Glomerular visceral epithelial cell (primary cell): ENCODE results near the gene OFD1.
"Not testable (repeated sequence)": the region's sequence is repeated elsewhere in the genome, so short reads cannot be mapped to it uniquely, and the experiment has no call there.

Experiments used
- DNase-seq: peaks from one replicate; pipeline ENCODE4 v3.0.0-alpha.2; 2016; ENCODE audit errors: extremely low spot score

Gene OFD1

DNA sequence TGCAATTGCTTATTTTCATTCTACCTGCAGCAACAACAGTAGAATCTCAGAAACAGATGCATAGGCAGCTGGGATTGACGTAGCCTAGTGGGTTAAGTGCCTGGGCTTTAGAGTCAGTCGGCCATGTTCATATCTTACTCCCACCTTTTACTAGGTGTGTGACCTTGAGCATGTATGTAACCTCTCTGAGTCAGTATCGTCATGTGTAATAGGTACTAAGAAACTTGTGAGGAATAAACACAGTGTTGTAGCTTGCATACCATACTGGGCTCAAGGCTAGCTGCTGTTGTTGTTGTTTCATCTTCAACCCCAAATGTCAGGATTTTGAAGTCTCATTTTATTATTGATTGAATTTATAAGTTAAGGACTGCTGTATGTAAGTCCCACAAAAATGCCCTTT, 31.4 kb upstream of the OFD1 start:
- DNase-seq: no peak

DNA sequence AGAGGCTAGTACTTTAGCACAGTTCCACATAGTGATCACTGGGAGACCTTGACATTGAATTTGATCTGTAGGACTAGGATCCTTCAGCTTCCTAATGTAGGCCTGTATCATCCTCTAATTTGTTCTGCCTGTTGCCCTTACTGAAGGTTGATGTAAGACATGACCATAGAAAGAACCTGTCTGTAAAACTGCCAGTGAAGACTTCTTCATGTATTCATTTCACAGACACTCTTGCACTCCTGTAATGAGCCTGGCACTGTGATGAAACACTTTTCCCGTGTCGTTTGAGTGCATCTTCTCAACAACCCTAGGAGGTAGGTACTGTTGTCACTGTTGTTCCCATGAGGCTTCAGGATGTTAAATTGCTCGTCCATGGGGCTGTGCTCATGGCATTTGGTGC, 31.0 kb upstream of the OFD1 start:
- DNase-seq: no peak

DNA sequence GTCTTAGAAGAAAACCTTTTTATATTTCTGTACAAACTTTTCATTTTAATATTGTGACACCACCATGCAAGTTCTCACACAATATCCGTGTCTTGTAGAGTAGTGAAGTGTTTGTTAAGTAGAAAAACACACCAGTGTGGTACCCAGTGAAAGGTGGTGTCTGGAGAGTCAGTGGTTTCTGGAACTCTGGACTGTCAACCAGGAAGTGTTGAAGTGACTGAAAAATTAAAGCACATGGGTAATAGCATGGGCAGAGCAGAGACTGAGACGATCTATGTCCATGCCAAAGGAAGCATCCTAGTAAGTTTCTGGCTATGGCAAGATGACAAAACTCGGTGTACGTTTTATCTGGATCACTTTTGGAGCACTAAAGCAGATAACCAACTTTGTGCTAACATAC, 23.4 kb upstream of the OFD1 start:
- DNase-seq: no peak

DNA sequence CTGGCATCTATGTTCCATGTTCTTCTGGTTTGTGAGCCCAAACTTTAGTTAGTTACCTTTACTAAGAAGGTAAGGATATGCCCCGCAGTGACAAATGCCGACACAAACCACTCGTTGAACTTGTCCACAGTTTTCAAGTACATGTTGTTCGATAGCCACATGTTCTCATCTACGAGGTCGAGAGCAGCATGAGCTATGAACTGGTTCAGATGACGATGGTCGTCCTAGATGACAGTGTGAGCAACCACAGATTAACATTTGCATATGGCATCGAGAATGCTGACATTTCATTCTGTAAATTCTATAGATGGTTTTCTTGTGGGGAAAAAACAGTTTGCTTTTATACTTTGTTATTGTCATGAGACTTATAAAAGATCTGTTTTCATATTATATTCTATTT, 18.1 kb upstream of the OFD1 start:
- DNase-seq: no peak

DNA sequence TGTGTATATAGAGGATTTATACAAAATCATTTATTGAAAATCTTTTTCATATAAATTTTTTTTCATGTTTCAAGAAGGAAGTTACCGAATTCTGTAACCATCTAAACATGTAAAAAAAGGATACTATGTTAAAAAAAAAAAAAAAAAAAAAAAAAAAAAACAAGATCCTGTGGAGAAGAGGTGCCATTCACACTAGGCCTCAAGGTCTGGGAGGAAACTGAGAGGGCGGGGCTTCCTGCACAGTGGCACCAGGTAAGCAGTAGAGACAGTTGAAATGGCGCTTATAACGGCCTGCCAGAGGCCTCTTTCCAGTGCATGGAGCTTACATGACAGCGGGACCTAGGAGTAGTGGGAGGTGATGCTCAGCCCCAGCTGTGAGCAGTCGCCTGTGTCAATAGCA, 17.6 kb upstream of the OFD1 start:
- no peak for DNase-seq

DNA sequence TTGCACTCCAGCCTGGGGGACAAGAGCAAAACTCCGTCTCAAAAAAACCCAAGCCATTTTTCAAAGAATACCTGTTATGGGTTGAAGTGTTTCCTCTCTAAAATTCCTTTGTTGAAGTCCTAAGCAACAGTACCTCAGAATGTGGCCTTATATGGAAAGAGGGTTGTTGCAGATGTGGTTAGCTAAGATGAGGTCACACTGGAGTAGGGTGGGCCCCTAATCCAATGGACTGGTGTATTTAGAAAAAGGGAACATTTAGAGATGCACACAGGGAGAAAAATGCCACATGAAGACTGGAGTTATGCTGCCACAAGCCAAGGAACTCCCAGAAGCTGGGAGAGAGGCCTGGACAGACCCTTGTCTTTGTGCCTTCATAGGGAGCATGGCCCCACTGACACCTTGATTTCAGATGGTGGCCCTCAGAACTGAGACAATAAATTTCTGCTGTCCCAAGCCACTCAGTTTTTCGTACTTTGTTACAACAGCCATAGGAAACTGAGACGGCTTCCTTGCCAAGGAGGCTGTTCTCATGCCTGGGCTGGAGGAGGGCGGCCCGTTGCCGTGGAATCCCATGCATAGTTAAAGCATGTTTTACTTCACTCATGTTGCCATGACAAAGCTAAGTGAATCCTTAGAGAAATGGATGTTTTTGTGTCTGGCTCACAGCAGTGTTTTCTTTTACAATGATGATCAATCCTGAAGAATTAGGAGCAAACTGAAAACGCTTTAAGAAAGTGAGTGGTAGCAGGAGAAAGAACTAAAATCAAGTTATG, 16.7 kb upstream of the OFD1 start:
- peak; percentile 25 for DNase-seq

DNA sequence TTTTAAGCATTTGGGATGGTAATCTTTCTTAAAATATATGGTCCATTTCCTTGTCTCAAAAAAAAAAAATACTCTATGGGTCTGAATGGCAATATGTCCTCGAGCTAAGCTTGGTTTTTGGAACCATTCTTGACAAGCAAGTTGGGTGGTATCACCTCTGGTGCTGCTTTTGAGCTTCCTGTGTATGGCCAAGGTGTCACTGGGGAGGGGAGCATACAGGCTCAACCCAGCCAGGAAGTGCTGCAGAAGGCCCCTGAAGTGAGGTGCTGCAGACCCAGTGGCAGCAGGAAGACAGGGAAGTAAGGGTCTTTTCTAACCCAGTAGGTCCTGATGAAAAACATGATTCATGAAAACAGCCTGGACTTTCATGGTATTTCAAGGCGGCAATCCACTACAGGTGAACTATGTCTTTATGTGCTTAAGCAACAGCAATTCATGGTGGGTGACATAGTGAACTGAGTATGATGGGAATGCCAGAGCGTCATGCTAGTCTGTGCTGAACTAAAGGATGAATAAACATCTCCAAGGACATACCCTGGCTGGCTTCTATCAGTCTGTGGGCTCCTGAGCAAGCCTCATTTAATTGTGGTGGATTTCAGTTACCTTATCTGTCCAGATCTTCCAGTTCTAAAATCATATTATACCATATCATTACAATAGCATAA, 15.2 kb upstream of the OFD1 start:
- DNase-seq: no peak

DNA sequence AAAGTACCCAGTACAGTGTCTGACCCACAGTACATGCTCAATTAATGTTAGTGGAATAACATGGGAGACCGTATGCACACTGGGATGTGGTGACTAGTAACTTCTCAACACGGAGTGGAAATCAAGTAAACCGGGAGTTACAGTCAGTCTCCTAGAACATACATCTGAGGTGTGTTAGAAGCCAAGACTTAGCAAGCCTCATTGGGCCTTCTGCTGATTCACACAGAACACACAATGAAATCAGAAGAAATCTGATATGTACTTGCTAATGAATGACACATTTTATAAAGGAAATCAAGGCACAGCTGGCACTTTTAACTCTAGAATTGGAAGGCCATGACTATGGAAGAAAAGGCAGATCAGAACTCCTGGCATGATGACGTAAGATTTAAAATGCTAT, 13.2 kb upstream of the OFD1 start:
- no peak for DNase-seq

DNA sequence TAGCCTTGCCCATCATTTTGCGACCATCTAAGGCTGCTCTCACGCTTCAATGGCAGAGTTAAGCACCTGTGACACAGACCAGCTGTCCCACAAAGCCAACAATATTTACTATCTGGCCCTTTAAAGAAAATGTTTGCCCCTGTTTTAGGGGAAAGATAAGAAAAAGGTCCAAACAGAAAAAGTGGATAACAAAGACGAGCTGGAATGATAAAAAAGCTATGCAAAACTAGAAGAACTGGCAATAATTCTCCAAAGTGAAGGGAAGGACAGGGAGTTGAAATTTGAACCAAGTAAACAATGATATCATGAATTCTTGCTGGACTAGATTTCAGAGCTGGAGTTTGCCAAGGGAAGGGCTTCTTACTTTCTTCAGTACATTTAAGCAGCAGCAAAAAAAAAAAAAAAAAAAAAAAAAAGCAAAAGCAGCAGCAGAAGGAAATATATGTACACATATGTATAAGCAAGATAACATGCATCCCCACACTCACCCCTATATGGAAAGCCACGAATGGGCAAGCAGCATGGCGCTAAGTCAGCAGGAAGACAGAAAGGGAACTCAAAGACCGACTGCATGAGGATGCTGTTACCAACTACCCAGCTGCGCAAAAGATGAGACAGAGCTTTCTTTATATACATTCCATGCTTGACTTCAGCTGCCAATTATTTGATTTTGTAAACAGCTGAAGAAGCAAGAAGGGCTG, 12.6 kb upstream of the OFD1 start:
- DNase-seq: no peak

DNA sequence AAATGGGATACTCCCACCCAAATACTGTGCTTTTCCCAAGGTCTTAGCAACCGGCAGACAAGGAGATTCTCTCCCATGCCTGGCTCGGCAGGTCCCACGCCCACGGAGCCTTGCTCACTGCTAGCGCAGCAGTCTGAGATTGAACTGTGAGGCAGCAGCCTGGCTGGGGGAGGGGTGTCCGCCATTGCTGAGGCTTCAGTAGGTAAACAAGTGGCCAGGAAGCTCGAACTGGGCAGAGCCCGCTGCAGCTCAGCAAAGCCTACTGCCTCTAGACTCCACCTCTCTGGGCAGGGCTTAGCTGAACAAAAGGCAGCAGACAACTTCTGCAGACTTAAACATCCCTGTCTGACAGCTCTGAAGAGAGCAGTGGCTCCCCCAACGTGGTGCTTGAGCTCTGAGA, 9.7 kb upstream of the OFD1 start:
- DNase-seq: not testable (repeated sequence)

DNA sequence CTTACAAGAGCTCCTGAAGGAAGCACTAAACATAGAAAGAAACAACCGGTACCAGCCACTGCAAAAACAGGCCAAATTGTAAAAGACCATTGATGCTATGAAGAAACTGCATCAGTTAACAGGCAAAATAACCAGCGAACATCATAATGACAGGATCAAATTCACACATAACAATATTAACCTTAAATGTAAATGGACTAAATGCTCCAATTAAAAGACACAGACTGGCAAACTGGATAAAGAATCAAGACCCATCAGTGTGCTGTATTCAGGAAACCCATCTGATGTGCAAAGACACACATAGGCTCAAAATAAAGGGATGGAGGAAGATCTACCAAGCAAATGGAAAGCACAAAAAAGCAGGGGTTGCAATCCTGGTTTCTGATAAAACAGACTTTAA, 8.0 kb upstream of the OFD1 start:
- DNase-seq: not testable (repeated sequence)

DNA sequence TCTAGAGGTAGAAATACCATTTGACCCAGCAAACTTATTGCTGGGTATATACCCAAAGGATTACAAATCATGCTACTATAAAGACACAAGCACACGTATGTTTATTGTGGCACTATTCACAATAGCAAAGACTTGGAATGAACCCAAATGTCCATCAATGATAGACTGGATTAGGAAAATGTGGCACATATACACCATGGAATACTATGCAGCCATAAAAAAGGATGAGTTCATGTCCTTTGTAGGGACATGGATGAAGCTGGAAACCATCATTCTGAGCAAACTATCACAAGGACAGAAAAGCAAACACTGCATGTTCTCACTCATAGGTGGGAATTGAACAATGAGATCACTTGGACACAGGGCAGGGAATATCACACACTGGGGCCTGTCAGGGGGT, 4.0 kb upstream of the OFD1 start:
- DNase-seq: not testable (repeated sequence)

DNA sequence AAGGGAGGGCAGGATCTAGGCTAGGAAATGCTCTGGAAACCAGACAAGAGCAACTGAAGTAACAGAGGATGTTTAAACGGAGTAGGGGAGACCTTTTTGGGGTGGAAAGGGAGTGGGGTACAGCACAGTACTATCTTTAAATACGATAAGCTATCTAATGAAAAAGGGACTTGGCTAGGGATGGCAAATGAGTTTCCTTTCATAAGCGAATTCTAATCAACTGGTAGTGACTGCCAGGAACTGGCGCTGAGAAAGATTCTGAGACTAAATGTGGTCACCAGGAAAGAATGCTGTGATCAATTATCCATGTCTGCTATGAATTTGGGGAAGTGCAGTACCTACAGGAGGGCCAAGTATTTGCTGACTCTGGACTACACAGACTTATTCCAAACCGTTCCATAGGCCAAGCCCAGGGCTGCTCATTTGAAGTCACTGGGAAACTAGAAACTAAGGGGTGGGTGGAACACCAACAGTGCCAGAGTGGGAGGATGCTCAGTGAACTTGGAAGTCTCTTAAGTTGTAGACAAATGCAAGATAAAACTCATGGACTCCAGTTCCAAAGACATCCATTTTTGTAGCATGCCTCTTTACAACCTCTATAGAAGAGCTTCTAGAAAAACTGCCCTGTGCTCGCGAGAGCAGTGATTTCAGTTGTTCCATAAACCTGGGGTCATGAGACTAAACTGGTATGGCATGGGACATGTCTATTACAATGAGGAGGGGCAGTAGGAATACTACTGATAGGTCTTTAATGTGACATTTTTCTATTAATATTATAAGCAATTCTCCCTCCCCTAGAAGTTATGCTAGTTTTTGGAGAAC, 2.1 kb upstream of the OFD1 start:
- DNase-seq: no peak

DNA sequence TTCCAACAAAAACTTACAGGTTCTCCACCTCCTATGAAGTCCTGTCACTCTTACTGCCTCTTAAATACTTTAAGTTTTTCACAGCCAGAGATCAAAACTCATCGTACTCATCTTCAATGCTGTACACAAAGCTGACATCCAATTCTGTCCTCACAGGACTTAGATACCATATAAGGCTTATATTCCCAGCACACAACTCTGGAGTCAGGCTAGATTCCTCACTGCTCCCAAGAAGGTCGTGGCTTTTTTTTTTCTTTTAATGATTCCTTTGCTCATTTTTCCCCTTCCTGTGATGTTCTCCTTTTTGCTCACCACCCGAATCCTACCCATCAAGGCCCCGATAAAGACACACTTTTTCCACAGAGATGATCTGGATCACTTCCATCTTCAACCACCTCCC, 1.0 kb upstream of the OFD1 start:
- DNase-seq: no peak

DNA sequence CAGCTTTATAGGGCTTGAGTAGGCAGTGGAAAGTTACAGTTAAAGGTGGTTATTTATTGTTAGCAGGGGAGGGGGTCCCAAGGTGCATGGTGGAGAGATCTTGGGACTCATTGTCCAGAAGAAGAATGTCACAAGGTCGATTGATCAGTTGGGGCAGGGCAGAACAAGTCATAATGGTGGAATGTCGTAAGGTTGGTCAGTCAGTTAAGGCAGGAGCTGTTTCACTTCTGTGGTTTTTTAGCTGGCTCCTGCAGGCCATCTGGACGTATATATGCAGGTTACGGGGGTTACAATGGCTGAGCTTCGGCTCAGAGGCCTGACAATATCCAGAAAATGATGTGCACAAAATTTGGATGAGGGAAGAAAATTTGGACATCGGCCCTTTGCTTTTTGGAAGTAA, 7.1 kb downstream of the OFD1 start:
- DNase-seq: no peak

DNA sequence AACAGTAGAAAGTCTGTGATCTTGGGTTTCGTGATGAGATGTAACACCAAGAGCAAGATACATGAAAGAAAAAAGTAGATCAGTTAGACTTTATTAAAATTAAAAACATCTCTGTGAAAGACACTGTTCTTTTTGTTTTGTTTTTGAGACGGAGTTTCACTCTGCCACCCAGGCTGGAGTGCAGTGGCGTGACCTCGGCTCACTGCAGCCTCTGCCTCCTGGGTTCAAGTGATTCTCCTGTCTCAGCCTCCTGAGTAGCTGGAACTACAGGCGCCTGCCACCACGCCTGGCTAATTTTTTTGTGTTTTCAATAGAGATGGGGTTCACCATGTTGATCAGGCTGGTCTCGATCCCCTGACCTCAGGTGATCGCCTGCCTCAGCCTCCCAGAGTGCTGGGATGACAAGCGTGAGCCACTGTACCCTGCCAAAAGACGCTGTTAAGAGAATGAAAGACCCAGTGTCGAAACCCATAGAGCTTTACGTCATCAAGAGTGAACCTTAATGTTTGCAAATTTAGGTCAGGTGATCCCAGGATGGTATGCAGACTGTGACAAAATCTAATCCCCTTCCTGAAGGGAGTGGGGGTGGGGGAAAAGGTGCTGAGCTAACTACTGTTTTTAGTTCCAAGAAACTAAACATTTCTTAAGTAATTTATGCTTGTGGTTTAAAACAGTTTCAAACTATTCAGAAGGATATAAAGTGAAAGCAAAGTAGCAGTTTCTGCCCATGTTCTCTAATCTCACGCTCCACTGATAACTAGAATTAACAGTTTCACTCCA, 8.0 kb downstream of the OFD1 start:
- no peak for DNase-seq

DNA sequence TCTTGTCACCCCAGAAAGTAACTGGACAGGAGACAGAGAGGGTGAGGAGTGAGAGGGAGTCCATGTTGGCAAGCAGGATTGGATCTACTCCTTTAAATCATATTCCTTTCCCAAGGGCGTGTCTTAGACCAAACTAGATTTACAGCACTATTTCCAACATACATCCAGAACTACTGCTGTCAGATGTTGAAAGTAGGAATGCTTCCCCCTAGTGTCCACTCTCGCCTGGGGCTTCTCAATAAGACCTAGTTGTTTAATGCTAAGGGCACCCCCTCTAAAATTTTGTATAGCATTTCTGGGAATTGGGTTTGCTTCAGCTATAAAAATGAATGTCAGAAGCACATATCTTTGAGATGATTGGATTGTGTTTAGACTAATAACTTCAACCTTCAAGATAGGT, 13.3 kb downstream of the OFD1 start:
- DNase-seq: peak; percentile 39

DNA sequence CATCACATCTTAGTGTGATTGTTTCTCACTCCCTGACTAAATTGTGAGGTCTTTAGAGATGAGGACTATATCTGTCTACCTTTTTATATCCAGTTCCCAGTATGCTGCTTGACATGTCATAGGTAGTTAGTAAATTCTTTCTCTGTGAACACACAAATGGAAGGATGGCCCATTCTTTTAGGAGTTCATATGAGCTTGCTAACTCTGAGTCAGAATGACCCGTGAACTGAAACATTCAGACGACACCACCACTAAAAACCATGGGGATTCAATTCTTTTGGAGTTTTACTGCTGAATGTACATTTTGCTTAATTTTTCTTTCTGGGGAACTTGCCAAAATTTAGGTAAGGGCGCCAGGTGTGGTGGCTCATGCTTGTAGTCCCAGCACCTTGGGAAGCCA, 13.9 kb downstream of the OFD1 start:
- no peak for DNase-seq

DNA sequence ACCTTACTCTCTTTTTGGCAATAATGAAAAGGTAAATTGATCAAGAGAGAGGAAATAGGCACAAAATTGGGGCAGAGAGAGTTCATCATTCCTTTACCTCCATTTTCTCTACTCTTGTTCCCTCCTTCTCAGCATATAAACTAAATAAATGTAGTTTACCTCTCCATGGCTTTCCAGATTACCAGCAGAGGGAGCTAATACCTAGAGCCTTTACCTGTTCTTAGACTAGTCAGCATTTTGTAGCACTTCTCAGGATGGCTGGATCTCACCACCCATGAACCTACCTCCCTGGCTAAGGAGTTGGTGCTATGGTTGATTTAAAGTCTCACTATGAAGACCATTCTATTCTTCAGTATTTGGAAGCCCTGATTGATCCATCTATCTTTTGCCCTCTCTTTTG, 15.7 kb downstream of the OFD1 start:
- DNase-seq: peak; percentile 35

DNA sequence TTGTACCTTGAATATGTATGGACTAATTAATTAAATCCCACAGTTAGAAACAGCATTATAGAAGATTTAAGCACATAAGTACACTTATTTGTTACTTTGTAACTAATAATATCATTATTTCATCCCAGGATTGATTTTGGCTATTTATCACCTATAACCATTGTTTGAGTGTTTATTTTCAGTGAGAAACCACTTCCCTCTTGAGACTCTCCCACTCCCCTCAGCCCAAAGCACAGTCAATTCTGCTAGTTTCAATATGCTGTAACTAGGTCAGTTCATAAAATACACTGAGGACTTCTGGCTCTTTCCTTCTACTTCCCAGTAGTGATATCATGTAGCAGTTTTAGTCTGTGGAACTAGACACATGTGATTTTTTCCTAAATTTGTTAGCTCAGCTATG, 16.3 kb downstream of the OFD1 start:
- no peak for DNase-seq

DNA sequence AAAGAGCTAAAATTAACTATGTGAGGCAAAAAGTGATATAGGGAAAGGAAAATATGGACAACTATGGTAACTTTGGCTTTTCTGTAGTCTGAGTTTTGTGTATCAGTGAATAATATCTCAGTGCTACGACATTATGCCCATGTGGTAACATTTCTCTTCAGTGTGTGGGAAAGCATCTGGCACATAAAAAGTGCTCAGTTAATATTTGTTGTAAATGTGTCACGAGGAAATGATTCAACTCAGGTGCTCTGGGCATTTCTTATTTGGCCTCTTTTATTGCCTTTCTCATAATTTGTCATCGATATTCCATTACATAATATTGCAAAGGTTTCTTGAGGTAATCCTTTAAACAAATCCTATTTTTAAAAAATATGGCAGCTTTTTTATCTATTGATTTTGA, 17.6 kb downstream of the OFD1 start:
- DNase-seq: no peak
